ENCODE data around the gene GABBR1. TPM values are rescaled to one million over a fixed set of nuclear protein-coding genes. Genes with fewer than 3 reads are reported as not detected.

GABBR1 gene
- total RNA-seq (10 to 100 TPM; 10.2 to 31.0 (median 18.2) TPM), polyA plus RNA-seq (10 to 100 TPM; 10.4 to 41.3 TPM)
- long read RNA-seq, donor 1, partial matches to known transcripts: 3 of 11 reads
- long read RNA-seq, donor 1, other reads (novel, unspliced or antisense): 8 of 11 reads
- long read RNA-seq, donor 2, partial matches to known transcripts: 0 of 8 reads
- long read RNA-seq, donor 2, other reads (novel, unspliced or antisense): 7 of 8 reads
- long read RNA-seq, donor 3, partial matches to known transcripts: 5 of 16 reads
- long read RNA-seq, donor 3, other reads (novel, unspliced or antisense): 9 of 16 reads

DNA sequence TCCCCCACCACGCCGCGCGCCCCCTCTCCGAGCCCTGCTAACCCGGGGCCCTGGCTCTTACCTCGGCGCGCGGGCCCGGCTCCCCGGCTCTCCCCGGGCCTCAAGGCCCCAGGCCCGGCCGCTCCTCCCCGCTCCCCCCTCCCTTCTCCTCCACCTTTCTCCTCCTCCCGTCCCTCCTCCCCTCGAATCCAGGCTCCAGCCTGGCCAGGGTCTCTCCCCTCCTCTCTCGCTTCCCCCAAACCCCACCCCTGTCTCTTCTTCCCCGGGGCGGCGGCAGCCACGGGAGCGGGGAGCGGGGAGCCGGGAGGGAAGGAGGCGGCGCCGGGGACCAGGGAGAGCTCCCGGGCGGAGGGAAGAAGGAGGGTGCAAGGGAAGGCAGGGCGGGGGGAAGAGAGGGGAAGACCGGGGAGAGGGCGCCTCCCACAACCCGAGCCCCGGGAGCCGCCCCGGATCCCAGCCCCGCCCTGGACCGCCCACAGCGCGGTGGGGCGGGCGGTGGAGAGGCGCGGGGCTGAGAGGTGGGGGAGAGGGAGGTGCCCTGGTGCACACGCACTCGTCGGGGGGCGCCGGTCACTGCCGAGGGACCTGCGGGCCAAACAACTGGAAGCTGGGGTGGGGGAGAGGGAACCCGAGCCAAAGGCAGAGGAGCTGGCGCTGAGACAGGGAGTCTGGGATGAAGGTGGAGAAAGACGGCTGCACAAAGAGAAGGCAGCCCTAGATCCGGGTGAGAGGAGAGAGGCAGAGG lies at the start of gene GABBR1:
GABBR1 (minus strand) TSS at position 395 of the 745 bp plus-strand sequence. CDS start 798 bp downstream, outside the sequence.
- intact Hi-C loops (cut with DNase I): loop anchor here in 1 of 10 donors (1.0 kb wide), 1 partner anchor 16 kb away; no protein-coding TSS in a partner anchor
- DNase-seq (peak; percentile 88 to 89), ATAC-seq (peak; percentile 92 to 97 (median 94))
- Histone ChIP-seq H3K27ac (peak within 1 kb of the TSS in 9 of 10 donors; percentile 59 to 83 (median 78)), H3K36me3 (peaks cover 0 to 4% (median 0%) of the 10 kb centered on the region in 9 donors), H3K9me3 (no peaks in the 10 kb centered on the region), H3K27me3 (peaks cover 0 to 20% (median 0%) of the 10 kb centered on the region in 7 donors), H3K4me1 (peaks cover 4 to 48% (median 32%) of the 10 kb centered on the region in 9 donors), H3K4me3 (peak within 1 kb of the TSS; percentile 62 to 87 (median 78))
- TF ChIP-seq, protein P1, sequence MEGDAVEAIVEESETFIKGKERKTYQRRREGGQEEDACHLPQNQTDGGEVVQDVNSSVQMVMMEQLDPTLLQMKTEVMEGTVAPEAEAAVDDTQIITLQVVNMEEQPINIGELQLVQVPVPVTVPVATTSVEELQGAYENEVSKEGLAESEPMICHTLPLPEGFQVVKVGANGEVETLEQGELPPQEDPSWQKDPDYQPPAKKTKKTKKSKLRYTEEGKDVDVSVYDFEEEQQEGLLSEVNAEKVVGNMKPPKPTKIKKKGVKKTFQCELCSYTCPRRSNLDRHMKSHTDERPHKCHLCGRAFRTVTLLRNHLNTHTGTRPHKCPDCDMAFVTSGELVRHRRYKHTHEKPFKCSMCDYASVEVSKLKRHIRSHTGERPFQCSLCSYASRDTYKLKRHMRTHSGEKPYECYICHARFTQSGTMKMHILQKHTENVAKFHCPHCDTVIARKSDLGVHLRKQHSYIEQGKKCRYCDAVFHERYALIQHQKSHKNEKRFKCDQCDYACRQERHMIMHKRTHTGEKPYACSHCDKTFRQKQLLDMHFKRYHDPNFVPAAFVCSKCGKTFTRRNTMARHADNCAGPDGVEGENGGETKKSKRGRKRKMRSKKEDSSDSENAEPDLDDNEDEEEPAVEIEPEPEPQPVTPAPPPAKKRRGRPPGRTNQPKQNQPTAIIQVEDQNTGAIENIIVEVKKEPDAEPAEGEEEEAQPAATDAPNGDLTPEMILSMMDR (IDR thresholded peaks at IDR 0.05): no peak
- 0% methylated on average over 39 to 53 of the region's 57 CpGs for WGBS, 2 donors

DNA sequence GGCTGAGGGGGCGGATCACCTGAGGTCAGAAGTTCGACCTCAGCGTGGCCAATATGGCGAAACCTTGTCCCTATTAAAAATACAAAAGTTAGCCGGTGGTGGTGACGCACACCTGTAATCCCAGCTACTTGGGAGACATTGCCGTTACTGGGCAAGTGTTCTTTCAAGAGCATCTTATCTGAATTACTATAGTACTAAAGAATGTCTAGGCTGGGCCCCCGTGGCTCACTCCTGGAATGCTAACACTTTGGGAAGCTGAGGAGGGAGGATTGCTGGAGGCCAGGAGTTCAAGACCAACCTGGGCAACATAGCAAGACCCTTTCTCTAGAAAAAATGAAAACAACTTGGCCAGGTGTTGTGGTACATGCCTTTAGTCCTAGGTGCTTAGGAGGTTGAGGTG lies 48.8 kb upstream of the GABBR1 start:
- DNase-seq (no peak), ATAC-seq (no peak)
- Histone ChIP-seq H3K27me3 (peaks cover 0 to 14% (median 0%) of the 10 kb centered on the region in 7 donors), H3K36me3 (no peaks in the 10 kb centered on the region), H3K4me3 (no peak overlapping the region), H3K9me3 (peaks cover 0 to 2% (median 0%) of the 10 kb centered on the region in 11 donors), H3K27ac (no peak overlapping the region), H3K4me1 (peaks cover 0 to 6% (median 0%) of the 10 kb centered on the region in 9 donors)
- intact Hi-C loops (cut with DNase I): no loop called here
- TF ChIP-seq, protein P1 (IDR thresholded peaks at IDR 0.05): no peak
- 85 to 91% methylated on average over 8 of the region's 8 CpGs for WGBS, 2 donors

DNA sequence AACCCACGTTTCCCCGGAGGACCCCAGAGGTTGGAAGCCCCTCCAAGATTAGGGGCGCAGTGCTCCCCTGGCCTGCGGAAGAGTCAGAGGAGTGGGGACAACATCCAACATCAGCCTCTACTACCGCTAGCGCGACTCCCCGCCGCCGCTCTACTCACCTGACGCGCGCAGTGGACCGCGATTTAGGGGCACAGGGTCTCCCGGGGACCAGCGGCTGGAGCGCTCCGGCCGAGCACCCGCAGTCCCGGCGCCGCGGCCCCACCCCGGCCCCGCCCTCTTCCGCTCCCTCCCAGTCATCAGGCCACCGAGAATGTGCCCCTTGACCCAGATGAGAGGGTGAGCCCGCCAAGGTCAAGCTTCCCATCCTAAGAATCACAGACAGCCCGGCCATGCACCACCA lies 47.9 kb upstream of the GABBR1 start, which contains the start of gene ZFP57:
ZFP57 (minus strand) TSS at position 249 of the 400 bp plus-strand sequence. CDS start 4,149 bp downstream, outside the sequence.
- DNase-seq (no peak), ATAC-seq (peak in 5 of 8 donors; percentile 27 to 67 (median 41))
- Histone ChIP-seq H3K9me3 (peaks cover 0 to 2% (median 0%) of the 10 kb centered on the region in 11 donors), H3K4me3 (peak within 1 kb of the TSS in 4 of 10 donors; percentile 17 to 53 (median 46)), H3K36me3 (no peaks in the 10 kb centered on the region), H3K4me1 (peaks cover 0 to 6% (median 0%) of the 10 kb centered on the region in 9 donors), H3K27ac (peak within 1 kb of the TSS in 3 of 10 donors; percentile 10 to 61 (median 25)), H3K27me3 (peaks cover 0 to 14% (median 0%) of the 10 kb centered on the region in 7 donors)
- TF ChIP-seq, protein P1 (IDR thresholded peaks at IDR 0.05): no peak
- WGBS, 2 donors: 80 to 84% methylated on average over 31 of the region's 31 CpGs
- intact Hi-C loops (cut with DNase I): no loop called here

DNA sequence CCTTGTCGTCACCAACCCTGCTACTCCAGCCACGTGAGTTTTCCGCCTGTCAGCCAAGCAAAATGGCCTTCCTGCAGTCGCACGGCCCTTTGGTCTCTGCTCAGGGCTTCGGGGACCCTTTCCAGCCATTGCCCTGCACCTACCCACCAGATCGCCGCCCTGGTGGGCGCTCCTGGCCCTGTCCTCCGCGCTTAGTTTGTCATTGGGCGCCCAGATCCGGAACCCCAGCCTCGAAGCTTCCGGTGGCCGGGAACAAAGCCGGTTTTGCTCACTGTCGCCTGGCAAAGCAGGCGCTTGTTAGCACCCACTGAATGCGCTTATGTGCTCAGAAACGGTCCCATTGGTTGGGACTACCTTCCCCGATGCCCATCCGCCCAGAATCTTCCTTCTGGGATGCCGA lies 47.4 kb upstream of the GABBR1 start:
- WGBS, 2 donors: 88 to 92% methylated on average over 24 of the region's 24 CpGs
- intact Hi-C loops (cut with DNase I): no loop called here
- Histone ChIP-seq H3K4me3 (peak overlapping the region in 4 of 10 donors; percentile 17 to 53 (median 46)), H3K9me3 (peaks cover 0 to 2% (median 0%) of the 10 kb centered on the region in 11 donors), H3K27ac (peak overlapping the region in 3 of 10 donors; percentile 10 to 61 (median 25)), H3K36me3 (no peaks in the 10 kb centered on the region), H3K4me1 (peaks cover 0 to 6% (median 0%) of the 10 kb centered on the region in 9 donors), H3K27me3 (peaks cover 0 to 14% (median 0%) of the 10 kb centered on the region in 7 donors)
- TF ChIP-seq, protein P1 (IDR thresholded peaks at IDR 0.05): no peak
- ATAC-seq (peak in 4 of 8 donors; percentile 9 to 40 (median 29)), DNase-seq (no peak)
